G401.6 (cell line): ENCODE measurements around the gene BCAT1.
"Not testable (repeated sequence)": the region's sequence is repeated elsewhere in the genome, so short reads cannot be mapped to it uniquely, and the experiment has no call there.

Source experiments
- FAIRE-seq: peaks from 2 replicates; lab custom pipeline; 2012; peaks lifted over from hg19 to GRCh38; lab: Jason Lieb, UNC

The BCAT1 gene

GRCh38 chr12:24956351-24956750, 7.5 kb upstream of the BCAT1 start:
- not testable (repeated sequence) for FAIRE-seq

GRCh38 chr12:24955853-24956252, 7.0 kb upstream of the BCAT1 start:
- FAIRE-seq = no peak

GRCh38 chr12:24955389-24955788, 6.5 kb upstream of the BCAT1 start:
- no peak for FAIRE-seq

GRCh38 chr12:24954261-24954660, 5.4 kb upstream of the BCAT1 start:
- FAIRE-seq = no peak

- FAIRE-seq = no peak
Measured at GRCh38 chr12:24952389-24952788, 3.5 kb upstream of the BCAT1 start.

- FAIRE-seq = no peak
Measured at GRCh38 chr12:24950231-24950834, 1.4 kb upstream of the BCAT1 start.

- no peak for FAIRE-seq
Measured at GRCh38 chr12:24948420-24948756, 513 bp downstream of the BCAT1 start.

GRCh38 chr12:24947541-24948419, 1.1 kb downstream of the BCAT1 start:
- FAIRE-seq = no peak

- FAIRE-seq = no peak
Measured at GRCh38 chr12:24945845-24946244, 3.1 kb downstream of the BCAT1 start.

- no peak for FAIRE-seq
Measured at GRCh38 chr12:24945039-24945438, 3.9 kb downstream of the BCAT1 start.

- no peak for FAIRE-seq
Measured at GRCh38 chr12:24944601-24944975, 4.3 kb downstream of the BCAT1 start.

- FAIRE-seq = no peak
Measured at GRCh38 chr12:24943947-24944600, 4.8 kb downstream of the BCAT1 start.

GRCh38 chr12:24940157-24940556, 8.7 kb downstream of the BCAT1 start:
- FAIRE-seq = no peak

GRCh38 chr12:24939551-24939950, 9.3 kb downstream of the BCAT1 start:
- FAIRE-seq = not testable (repeated sequence)

- no peak for FAIRE-seq
Measured at GRCh38 chr12:24938341-24938740, 10.6 kb downstream of the BCAT1 start.

- no peak for FAIRE-seq
Measured at GRCh38 chr12:24937553-24938244, 11.2 kb downstream of the BCAT1 start.

GRCh38 chr12:24933694-24934407, 15.1 kb downstream of the BCAT1 start:
- FAIRE-seq = no peak

- no peak for FAIRE-seq
Measured at GRCh38 chr12:24931666-24932405, 17.1 kb downstream of the BCAT1 start.

- no peak for FAIRE-seq
Measured at GRCh38 chr12:24929953-24930352, 18.9 kb downstream of the BCAT1 start.

GRCh38 chr12:24928533-24929306, 20.2 kb downstream of the BCAT1 start:
- not testable (repeated sequence) for FAIRE-seq

GRCh38 chr12:24928131-24928530, 20.8 kb downstream of the BCAT1 start:
- no peak for FAIRE-seq
